ENCODE results near the gene H2BW1. TPM values are rescaled to one million over a fixed set of nuclear protein-coding genes. Genes with fewer than 3 reads are reported as not detected.
"Not testable (repeated sequence)": the region's sequence is repeated elsewhere in the genome, so short reads cannot be mapped to it uniquely, and the experiment has no call there.

H2BW1 gene
- total RNA-seq, 1 experiment from 2014 or later, result not detected

DNA sequence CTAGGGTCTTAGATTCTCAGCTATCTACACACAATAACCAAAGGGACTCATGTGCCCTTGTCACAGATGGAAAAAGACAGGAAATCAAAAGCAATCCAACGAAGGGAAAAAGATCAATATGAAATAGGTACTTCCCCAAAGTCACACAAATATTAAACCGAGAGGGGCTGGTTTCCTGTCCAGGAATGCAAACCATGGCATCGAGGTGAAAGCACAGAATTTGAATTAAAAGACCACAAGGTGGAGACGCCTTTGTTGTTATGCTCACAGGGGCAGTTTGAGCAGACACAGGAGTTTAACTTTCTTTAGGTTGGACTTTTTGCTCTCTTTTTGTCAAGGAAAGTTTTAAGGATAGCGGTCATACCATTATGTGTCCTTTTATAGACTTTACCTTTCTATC lies 14.3 kb downstream of the H2BW1 start:
- Histone ChIP-seq H3K4me1 (ENCODE audit: control insufficient read depth in 1 of 2, insufficient read depth in 2 of 2, low read length in 2 of 2) (no peaks in the 10 kb centered on the region), H3K4me2 (ENCODE audit: low read length) (no peak overlapping the region), H3K9ac (ENCODE audit: low read length) (no peak overlapping the region), H3K79me2 (ENCODE audit: insufficient read depth, low read length) (no peaks in the 10 kb centered on the region), H3K4me3 (replicated peaks in 1 of 2; ENCODE audit: low read depth in 1 of 2, low read length in 2 of 2) (no peak overlapping the region), H3K9me2 (ENCODE audit: insufficient read depth) (no peaks in the 10 kb centered on the region), H3K27me3 (ENCODE audit: insufficient read depth, low read length) (peaks cover 29% of the 10 kb centered on the region), H3K9me3 (ENCODE audit: control insufficient read depth in 1 of 2, insufficient read depth in 1 of 2, low read depth in 1 of 2, low read length in 2 of 2) (no peaks in the 10 kb centered on the region), H3K27ac (ENCODE audit: low read depth, low read length) (no peak overlapping the region), H3K36me3 (ENCODE audit: control insufficient read depth in 1 of 2, insufficient read depth in 2 of 2, low read length in 2 of 2) (no peaks in the 10 kb centered on the region), H2AFZ (ENCODE audit: low read depth, low read length, poor library complexity, severe bottlenecking) (no peak overlapping the region), H4K20me1 (ENCODE audit: insufficient read depth) (no peaks in the 10 kb centered on the region)
- RAD21 ChIA-PET (ENCODE audit: low non-redundant PET in 1 of 2, low total read pairs in 2 of 2, uncharacterized antibody in 2 of 2, unreplicated experiment in 2 of 2), result no interaction called here
- no peak for ATAC-seq
- TF ChIP-seq EZH2 (IDR thresholded peaks at IDR 0.05) (no peak), SRF (IDR thresholded peaks at IDR 0.05; ENCODE audit: low read depth) (no peak)
- POLR2A ChIA-PET, result no interaction called here
- CTCF ChIA-PET, result no interaction called here
- intact Hi-C loops (cut with micrococcal nuclease), result no loop called here
- BruUV-seq (replicated peaks), result no TSS peak
- DNase-seq (ENCODE audit: low read depth, low spot score), result no peak

DNA sequence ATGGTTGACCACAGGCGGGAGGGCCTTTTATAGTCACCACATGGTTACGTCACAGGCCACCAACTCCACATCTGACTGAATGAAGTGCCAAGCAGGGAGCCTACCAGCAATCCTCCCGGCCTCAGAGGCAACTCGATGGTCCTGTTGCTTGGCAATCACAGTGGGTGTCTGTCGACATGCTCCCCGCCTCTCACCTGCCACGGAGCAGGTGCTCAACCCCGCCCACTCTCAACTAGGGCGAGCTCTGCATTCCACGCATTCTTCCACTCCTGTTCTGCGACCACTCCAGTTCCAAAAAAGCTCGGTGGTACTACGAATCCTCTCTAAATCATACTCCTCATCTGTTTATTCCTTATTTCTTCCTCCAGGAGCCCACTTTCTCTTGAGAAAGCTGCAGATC lies 30.0 kb downstream of the H2BW1 start:
- H3K9ac ChIP-seq (ENCODE audit: low read length); H3K9me2 ChIP-seq (ENCODE audit: insufficient read depth); H3K36me3 ChIP-seq (ENCODE audit: control insufficient read depth in 1 of 2, insufficient read depth in 2 of 2, low read length in 2 of 2); H2AFZ ChIP-seq (ENCODE audit: low read depth, low read length, poor library complexity, severe bottlenecking); DNase-seq (ENCODE audit: low read depth, low spot score); H3K9me3 ChIP-seq (ENCODE audit: control insufficient read depth in 1 of 2, insufficient read depth in 1 of 2, low read depth in 1 of 2, low read length in 2 of 2); BruUV-seq (replicated peaks); H3K4me1 ChIP-seq (ENCODE audit: control insufficient read depth in 1 of 2, insufficient read depth in 2 of 2, low read length in 2 of 2); H3K4me3 ChIP-seq (replicated peaks in 1 of 2; ENCODE audit: low read depth in 1 of 2, low read length in 2 of 2); CTCF ChIA-PET; H3K4me2 ChIP-seq (ENCODE audit: low read length); intact Hi-C loops (cut with micrococcal nuclease); H4K20me1 ChIP-seq (ENCODE audit: insufficient read depth); H3K27ac ChIP-seq (ENCODE audit: low read depth, low read length); RAD21 ChIA-PET (ENCODE audit: low non-redundant PET in 1 of 2, low total read pairs in 2 of 2, uncharacterized antibody in 2 of 2, unreplicated experiment in 2 of 2); H3K79me2 ChIP-seq (ENCODE audit: insufficient read depth, low read length); ATAC-seq; POLR2A ChIA-PET; H3K27me3 ChIP-seq (ENCODE audit: insufficient read depth, low read length): not testable (repeated sequence)

DNA sequence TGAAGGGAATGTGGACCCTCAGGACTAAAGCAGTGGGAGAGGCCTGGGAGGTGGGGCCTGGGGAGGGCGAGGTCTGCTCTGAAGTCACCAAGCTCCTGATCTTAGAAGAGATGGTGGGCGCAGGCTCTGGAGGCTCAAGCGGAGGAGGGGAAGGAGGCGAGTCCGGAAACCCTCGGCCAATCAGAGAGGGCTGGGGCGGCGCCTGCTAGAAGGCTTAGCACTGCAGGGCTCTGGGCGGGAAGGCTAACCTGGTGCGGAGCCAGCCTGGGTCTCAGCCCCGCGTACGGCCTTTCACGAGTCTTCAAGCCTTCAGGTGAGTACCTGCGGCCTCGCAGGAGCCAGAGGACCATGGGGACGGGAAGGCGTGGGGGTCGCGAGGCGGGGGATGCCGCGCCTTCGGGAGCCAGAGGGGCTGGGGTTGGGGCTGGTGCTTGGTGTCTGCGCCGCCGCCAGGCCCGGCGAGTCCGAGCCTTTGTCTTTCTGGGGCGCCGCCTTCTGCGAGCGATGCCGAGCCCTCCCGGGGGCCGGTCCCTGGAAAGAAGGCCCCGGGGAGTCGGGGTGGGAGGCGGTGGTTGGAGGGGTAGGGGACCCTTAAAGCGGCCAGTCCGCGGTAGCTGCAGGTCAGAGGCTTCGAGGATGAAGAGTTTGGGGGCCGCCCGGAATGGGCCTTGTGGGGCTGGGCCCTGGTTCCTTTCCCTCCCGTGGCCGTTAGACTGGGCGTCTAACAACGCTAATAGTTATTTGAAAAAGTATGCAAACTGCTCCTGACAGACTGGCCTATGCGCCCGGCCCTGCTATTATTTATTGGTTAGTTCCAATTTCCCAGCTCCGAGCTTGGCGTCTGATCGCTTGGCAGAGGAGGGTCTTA lies 50.9 kb downstream of the H2BW1 start, which contains the start of gene TMSB15B:
TSS of gene TMSB15B (plus strand) at position 217 of the 868 bp plus-strand sequence.
- CTCF ChIA-PET; BruUV-seq (replicated peaks): not testable (repeated sequence)

More for the DNA sequence above, 50.9 kb downstream of the H2BW1 start, which contains the start of gene TMSB15B:
- H3K9me2 ChIP-seq (ENCODE audit: insufficient read depth); H3K36me3 ChIP-seq (ENCODE audit: control insufficient read depth in 1 of 2, insufficient read depth in 2 of 2, low read length in 2 of 2); POLR2A ChIA-PET; H3K4me1 ChIP-seq (ENCODE audit: control insufficient read depth in 1 of 2, insufficient read depth in 2 of 2, low read length in 2 of 2); H3K4me2 ChIP-seq (ENCODE audit: low read length); H2AFZ ChIP-seq (ENCODE audit: low read depth, low read length, poor library complexity, severe bottlenecking); H3K27me3 ChIP-seq (ENCODE audit: insufficient read depth, low read length); intact Hi-C loops (cut with micrococcal nuclease); H3K9me3 ChIP-seq (ENCODE audit: control insufficient read depth in 1 of 2, insufficient read depth in 1 of 2, low read depth in 1 of 2, low read length in 2 of 2); H3K4me3 ChIP-seq (replicated peaks in 1 of 2; ENCODE audit: low read depth in 1 of 2, low read length in 2 of 2); H4K20me1 ChIP-seq (ENCODE audit: insufficient read depth); H3K27ac ChIP-seq (ENCODE audit: low read depth, low read length); H3K79me2 ChIP-seq (ENCODE audit: insufficient read depth, low read length); RAD21 ChIA-PET (ENCODE audit: low non-redundant PET in 1 of 2, low total read pairs in 2 of 2, uncharacterized antibody in 2 of 2, unreplicated experiment in 2 of 2); H3K9ac ChIP-seq (ENCODE audit: low read length); DNase-seq (ENCODE audit: low read depth, low spot score); ATAC-seq: not testable (repeated sequence)

Other genes with a start within 250 kb of the H2BW1 start
- not detected for gene PLP1, start 236.9 kb downstream of the H2BW1 start, total RNA-seq (2021; ENCODE audit: unreplicated experiment)
- gene RAB9B, start 181.5 kb downstream of the H2BW1 start, total RNA-seq (2021; ENCODE audit: unreplicated experiment), result 0.05 TPM
- 0.39 TPM for gene TMSB15B, start 51.1 kb downstream of the H2BW1 start, total RNA-seq (2021; ENCODE audit: unreplicated experiment)
- not detected for gene H2BW2, start 26.2 kb upstream of the H2BW1 start, total RNA-seq (2021; ENCODE audit: unreplicated experiment)
- not detected for gene TMSB15C, start 62.5 kb upstream of the H2BW1 start, total RNA-seq (2021; ENCODE audit: unreplicated experiment)
- gene ZCCHC18, start 98.8 kb upstream of the H2BW1 start, total RNA-seq (2021; ENCODE audit: unreplicated experiment), result not detected
- 3.4 TPM for gene SLC25A53, start 143.3 kb upstream of the H2BW1 start, total RNA-seq (2021; ENCODE audit: unreplicated experiment)
- gene FAM199X, start 152.7 kb upstream of the H2BW1 start, total RNA-seq (2021; ENCODE audit: unreplicated experiment), result 21.1 TPM
- not detected for gene ESX1, start 241.2 kb upstream of the H2BW1 start, total RNA-seq (2021; ENCODE audit: unreplicated experiment)